Measurements from ENCODE around the gene EFR3B. TPM values are rescaled to one million over a fixed set of nuclear protein-coding genes. Genes with fewer than 3 reads are reported as not detected.

EFR3B gene
- total and polyA plus RNA-seq, 2 of the 4 experiments (the other 2 are of a cell fraction), result 0.38 to 0.90 TPM

DNA sequence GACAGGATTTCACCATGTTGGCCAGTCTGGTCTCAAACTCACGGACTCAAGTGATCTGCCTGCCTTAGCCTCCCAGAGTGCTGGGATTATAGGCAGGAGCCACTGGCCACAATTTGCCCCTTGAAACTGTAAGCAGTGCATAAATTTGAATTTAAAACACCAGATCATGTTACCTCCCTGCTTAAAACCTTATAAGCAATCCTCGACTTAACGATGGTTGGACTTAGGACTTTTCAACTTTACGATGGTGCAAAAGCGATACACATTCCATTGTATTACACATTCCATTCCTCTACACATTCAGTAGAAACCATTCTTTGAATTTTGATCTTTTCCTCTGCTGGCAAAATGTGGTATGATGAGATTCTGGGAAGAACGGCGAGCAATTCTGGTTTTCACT lies 23.2 kb upstream of the EFR3B start:
- intact Hi-C loops (cut with micrococcal nuclease), result no loop called here
- CTCF ChIA-PET, result no interaction called here
- dilution Hi-C loops (cut with HindIII; ENCODE audit: low sequenced_read_pairs, unreplicated experiment), result no loop called here

More for the DNA sequence above, 23.2 kb upstream of the EFR3B start:
- BruUV-seq (replicated peaks), result no TSS peak
- Histone ChIP-seq H2AK9ac (replicated peaks; ENCODE audit: low read depth, low read length, poor library complexity) (no peak overlapping the region), H3K9me1 (ENCODE audit: insufficient read depth, low read length) (0 out of 2 replicates have a peak, but pooled peaks cover 3% of the 10 kb centered on the region), H2BK20ac (ENCODE audit: low read depth, low read length) (no peak overlapping the region), H3K14ac (replicated peaks; ENCODE audit: low read depth, low read length) (no peak overlapping the region), H3K27ac (ENCODE audit: insufficient read depth, low read length) (no peak overlapping the region), H3K56ac (ENCODE audit: extremely low read depth, insufficient read depth, low read length) (no peak overlapping the region), H3K4me1 (ENCODE audit: control insufficient read depth, insufficient read depth, low read length) (no peaks in the 10 kb centered on the region), H2AFZ (replicated peaks; ENCODE audit: low read length, poor library complexity) (no peak overlapping the region), H4K20me1 (ENCODE audit: insufficient read depth, low read length) (no peaks in the 10 kb centered on the region), H3K23ac (ENCODE audit: low read depth, low read length) (no peak overlapping the region), H3K36me3 (ENCODE audit: control insufficient read depth, insufficient read depth, low read length) (no peaks in the 10 kb centered on the region), H3K4me2 (ENCODE audit: low read depth, low read length) (no peak overlapping the region), H4K91ac (ENCODE audit: insufficient read depth, low read depth, low read length) (no peak overlapping the region), H4K8ac (ENCODE audit: low read depth in 2 of 2, low read length in 2 of 2) (no peak overlapping the region), H3K27me3 (ENCODE audit: control insufficient read depth, insufficient read depth, low read length) (peaks cover 12% of the 10 kb centered on the region), H3K18ac (ENCODE audit: low read depth, low read length) (no peak overlapping the region), H3K79me1 (ENCODE audit: low read depth in 1 of 2, low read length in 2 of 2) (no peaks in the 10 kb centered on the region), H2BK5ac (ENCODE audit: low read depth, low read length, poor library complexity, severe bottlenecking) (no peak overlapping the region), H4K5ac (ENCODE audit: low read depth, low read length) (no peak overlapping the region), H3K9me3 (ENCODE audit: control insufficient read depth, insufficient read depth, low read length) (no peaks in the 10 kb centered on the region), H2BK15ac (ENCODE audit: low read depth, low read length) (no peak overlapping the region), H2BK120ac (ENCODE audit: low read depth, low read length) (no peak overlapping the region), H3K4ac (ENCODE audit: low read depth, low read length) (no peak overlapping the region), H2AK5ac (ENCODE audit: low read depth, low read length) (no peak overlapping the region), H3K9ac (ENCODE audit: low read depth, low read length) (no peak overlapping the region), H3K4me3 (ENCODE audit: insufficient read depth, low read depth, low read length) (no peak overlapping the region)
- no peak for TF ChIP-seq NFE2L2 (IDR thresholded peaks at IDR 0.05; ENCODE audit: low read depth, low read length)
- TF ChIP-seq ELK1 (IDR thresholded peaks at IDR 0.05; ENCODE audit: borderline replicate concordance, low read depth, low read length), result no peak
- no peak for TF ChIP-seq RFX5 (IDR thresholded peaks at IDR 0.05; ENCODE audit: low read depth, low read length)
- TF ChIP-seq MAZ (IDR thresholded peaks at IDR 0.05; ENCODE audit: borderline replicate concordance, low read depth, low read length), result no peak
- TF ChIP-seq FOS (IDR thresholded peaks at IDR 0.05; ENCODE audit: low read depth, low read length), result no peak
- no peak for TF ChIP-seq BHLHE40 (IDR thresholded peaks at IDR 0.05; ENCODE audit: low read depth, low read length)
- no peak for TF ChIP-seq CHD1 (IDR thresholded peaks at IDR 0.05; ENCODE audit: low read depth, low read length)
- no peak for TF ChIP-seq SMC3 (IDR thresholded peaks at IDR 0.05; ENCODE audit: low read depth, low read length)
- no peak for TF ChIP-seq CEBPB (IDR thresholded peaks at IDR 0.05; ENCODE audit: low read depth, low read length)
- TF ChIP-seq, protein P1, sequence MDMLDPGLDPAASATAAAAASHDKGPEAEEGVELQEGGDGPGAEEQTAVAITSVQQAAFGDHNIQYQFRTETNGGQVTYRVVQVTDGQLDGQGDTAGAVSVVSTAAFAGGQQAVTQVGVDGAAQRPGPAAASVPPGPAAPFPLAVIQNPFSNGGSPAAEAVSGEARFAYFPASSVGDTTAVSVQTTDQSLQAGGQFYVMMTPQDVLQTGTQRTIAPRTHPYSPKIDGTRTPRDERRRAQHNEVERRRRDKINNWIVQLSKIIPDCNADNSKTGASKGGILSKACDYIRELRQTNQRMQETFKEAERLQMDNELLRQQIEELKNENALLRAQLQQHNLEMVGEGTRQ (IDR thresholded peaks at IDR 0.05; ENCODE audit: low read depth, low read length), result no peak
- TF ChIP-seq MXI1 (IDR thresholded peaks at IDR 0.05; ENCODE audit: borderline replicate concordance, low read depth, low read length), result no peak
- no peak for TF ChIP-seq CTCF (conservative IDR thresholded peaks at IDR 0.05; ENCODE audit: low read depth, low read length)
- TF ChIP-seq POLR2A (IDR thresholded peaks at IDR 0.05; ENCODE audit: low read depth, low read length), result no peak
- no peak for TF ChIP-seq MAFK (IDR thresholded peaks at IDR 0.05; ENCODE audit: low read depth, low read length)
- WGBS, 2 experiments (ENCODE audit: extremely low coverage in 2 of 2, insufficient read length in 1 of 2), result 80% methylated on average over 2 of the region's 7 CpGs; no CpG with 5 or more reads in 1 of the 2 experiments
- in situ Hi-C loops (cut with MboI; ENCODE audit: low sequenced_read_pairs), result no loop called here
- DNase-seq (no peak), ATAC-seq (ENCODE audit: low read depth) (no peak)
- POLR2A ChIA-PET (ENCODE audit: unreplicated experiment), result no interaction called here

Measured in IMR-90 (cell line).